GM19043 (cell line): ENCODE results near the gene ZBP1.

Experiments used
- ATAC-seq: cut with Tn5 transposase; IDR thresholded peaks from one replicate; pipeline ENCODE4 v1.9.1; 2021; ENCODE audit warnings: low read depth; ENCODE audit not compliant: unreplicated experiment

Gene ZBP1

DNA sequence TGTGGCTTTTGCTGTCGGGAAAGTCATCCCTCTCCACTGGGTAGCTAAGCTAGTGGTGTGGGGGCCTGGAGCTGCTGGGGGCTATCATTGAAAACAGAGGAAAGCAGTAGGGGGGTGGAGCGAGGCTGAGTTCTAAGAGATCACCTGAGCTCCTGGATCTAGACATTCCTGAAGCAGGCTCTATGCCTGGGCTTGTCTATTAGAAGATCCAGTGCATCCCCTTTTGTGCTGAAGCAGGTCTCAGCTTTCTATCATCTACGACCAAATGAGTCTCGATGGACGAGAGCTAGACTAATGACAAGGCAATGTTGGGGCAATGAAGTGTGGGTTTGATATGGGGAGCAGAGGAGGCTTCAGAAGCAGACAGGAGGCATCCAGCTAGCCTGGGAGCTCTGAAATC, 18.5 kb downstream of the ZBP1 start:
- ATAC-seq: no peak

GRCh38 chr20:57601211-57601570, 19.0 kb downstream of the ZBP1 start:
- no peak for ATAC-seq

- no peak for ATAC-seq
These were observed 19.7 kb downstream of the ZBP1 start for GRCh38 chr20:57600320-57601210.

- no peak for ATAC-seq
These were observed 21.7 kb downstream of the ZBP1 start for GRCh38 chr20:57598491-57598890.

DNA sequence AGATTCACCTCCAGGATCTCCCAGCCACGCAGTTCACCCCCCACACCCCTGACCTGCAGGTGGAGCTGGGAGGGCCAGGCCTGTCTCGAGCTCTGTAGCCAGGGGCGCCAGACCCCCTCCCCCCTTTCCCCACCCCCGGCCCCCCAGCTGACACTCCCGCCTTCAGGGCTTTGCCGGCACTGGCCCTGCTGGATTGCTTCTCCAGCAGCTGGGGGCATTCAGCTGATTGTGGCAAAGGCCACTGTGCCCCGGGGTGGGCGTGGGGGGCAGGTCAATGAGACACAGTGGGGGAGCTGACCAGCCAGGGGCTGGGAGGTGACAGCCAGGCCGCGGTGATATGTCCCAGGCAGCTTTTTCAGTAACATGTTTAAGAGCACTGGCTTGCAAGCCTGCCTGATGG, 22.2 kb downstream of the ZBP1 start:
- no peak for ATAC-seq

DNA sequence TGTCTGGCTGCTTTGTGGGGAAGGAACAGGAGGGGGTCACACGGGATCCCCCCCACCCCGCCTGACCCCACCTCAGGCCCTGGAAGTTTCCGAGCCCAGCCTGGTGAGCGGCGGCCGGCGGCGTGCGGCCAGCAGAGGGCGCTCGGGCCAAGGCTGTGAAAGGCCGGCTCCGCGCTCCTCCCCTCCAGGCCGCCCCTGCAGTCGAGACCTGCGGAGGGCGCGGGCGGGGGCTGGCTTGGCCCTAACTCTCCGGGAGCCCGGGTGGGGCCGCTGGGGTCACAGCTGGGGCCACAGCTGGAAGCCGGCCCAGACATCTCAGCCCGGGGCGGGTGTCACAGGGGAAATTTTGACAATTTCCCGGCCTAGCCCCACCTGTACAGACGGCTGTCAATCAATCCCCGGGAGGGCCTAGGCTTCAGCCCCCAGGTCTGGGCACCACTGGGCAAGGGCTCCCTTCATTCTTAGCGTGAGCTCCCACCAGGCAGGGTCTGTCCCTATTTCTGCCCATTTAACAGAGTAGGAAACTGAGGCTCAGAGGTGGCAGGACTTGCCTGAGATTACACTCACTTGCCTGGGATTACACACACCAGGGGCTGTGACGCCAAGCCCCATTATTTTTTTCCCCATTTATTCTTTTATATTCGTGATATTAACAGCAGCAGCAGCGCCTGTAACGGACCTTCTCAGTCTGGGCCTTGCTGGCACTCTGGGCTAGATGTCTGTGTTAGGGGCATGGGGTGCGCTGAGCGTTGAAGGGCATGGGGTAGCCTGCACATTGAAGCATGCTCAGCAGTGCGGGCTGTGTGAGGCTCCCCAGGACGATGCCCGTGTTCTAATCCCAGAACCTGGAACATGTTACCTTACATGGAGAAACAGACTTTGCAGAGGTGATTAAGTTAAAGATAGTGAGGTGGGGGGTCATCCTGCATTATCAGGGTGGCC, 23.0 kb downstream of the ZBP1 start:
- ATAC-seq: no peak

- no peak for ATAC-seq
These were observed 23.9 kb downstream of the ZBP1 start for GRCh38 chr20:57596358-57596757.

- ATAC-seq: no peak
These were observed 24.9 kb downstream of the ZBP1 start for GRCh38 chr20:57595041-57596030.

- ATAC-seq: no peak
These were observed 25.9 kb downstream of the ZBP1 start for GRCh38 chr20:57594092-57594951.

GRCh38 chr20:57593134-57593886, 26.9 kb downstream of the ZBP1 start:
- no peak for ATAC-seq

GRCh38 chr20:57592263-57593092, 27.7 kb downstream of the ZBP1 start:
- ATAC-seq: no peak

- no peak for ATAC-seq
These were observed 28.7 kb downstream of the ZBP1 start for GRCh38 chr20:57591289-57592229.

- ATAC-seq: no peak
These were observed 29.5 kb downstream of the ZBP1 start for GRCh38 chr20:57590485-57591288.

DNA sequence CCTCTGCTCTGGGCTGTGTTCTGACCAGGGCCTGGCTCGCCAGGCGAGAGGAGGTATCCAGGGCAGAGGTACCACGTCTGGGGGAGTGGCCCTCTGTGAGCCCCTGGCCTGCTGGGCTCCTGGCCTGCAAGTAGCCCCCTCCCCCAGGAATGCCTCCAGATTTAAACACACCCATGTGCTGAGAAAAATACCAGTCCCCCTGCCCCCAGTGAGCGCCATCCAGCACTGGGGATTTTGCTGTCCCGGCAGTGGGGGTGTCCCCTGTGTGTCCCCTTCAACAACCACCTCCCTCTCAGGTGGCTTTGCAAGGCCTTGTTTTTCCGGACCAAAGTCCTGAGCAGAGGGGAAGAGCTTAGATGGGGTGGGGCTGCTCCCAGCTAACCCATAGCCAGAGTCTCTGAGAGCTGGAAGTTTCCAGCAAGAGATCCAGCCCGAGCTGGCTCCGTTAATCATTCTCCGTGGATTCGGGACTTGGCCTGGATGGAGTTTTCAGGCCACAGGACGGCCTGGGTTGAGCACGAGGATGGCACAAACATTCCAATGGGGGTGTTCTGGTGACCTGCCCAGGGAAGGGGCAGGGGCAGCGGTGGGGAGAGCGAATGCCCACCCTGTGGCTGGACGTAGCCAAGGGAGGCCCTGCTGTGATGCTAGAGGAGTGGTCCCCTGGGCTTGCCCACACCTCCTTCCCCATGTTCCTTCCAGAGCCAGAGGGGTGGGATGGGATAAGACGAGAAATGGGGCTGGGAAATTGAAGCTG, 30.3 kb downstream of the ZBP1 start:
- ATAC-seq: no peak

GRCh38 chr20:57589123-57589727, 31.0 kb downstream of the ZBP1 start:
- ATAC-seq: no peak
